Brain microvascular endothelial cell (primary cell): ENCODE measurements around the gene C1QL1.
"Not testable (repeated sequence)": the region's sequence is repeated elsewhere in the genome, so short reads cannot be mapped to it uniquely, and the experiment has no call there.

Experiments
- DNase-seq: peaks from one replicate; pipeline ENCODE4 v3.0.0-alpha.2; 2020
- H3K27ac ChIP-seq: fragments of 250-450 bp; sonication (Bioruptor Pico); 2 replicates; pipeline ENCODE4 v1.5.1; 2020; ENCODE audit warnings: mild to moderate bottlenecking, moderate library complexity
- H3K27me3 ChIP-seq: fragments of 250-450 bp; sonication (Bioruptor Pico); replicated peaks from 2 replicates; pipeline ENCODE4 v1.5.1; 2020; ENCODE audit warnings: mild to moderate bottlenecking
- H3K36me3 ChIP-seq: fragments of 250-450 bp; sonication (Bioruptor Pico); replicated peaks from 2 replicates; pipeline ENCODE4 v1.5.1; 2020; ENCODE audit warnings: mild to moderate bottlenecking
- H3K4me3 ChIP-seq: 2 replicates; pipeline ENCODE4 v1.5.1; 2011; ENCODE audit warnings: low read depth, mild to moderate bottlenecking, control low read depth, low read length, moderate library complexity
- in situ Hi-C: cut with HindIII; loops from 2 replicates; pipeline ENCODE4 v1.10.0; 2017; ENCODE audit warnings: low sequenced_read_pairs, low pct_ligation_motif_present
- TF ChIP-seq, protein P1 (sequence below): IDR thresholded peaks from 2 replicates; pipeline ENCODE4 v1.5.1; 2011; ENCODE audit warnings: low read depth, mild to moderate bottlenecking, moderate library complexity, low read length, control low read depth, inconsistent platforms; ENCODE audit errors: missing control alignments

Gene C1QL1

GRCh38 chr17:44956998-44957981, 10.8 kb downstream of the C1QL1 start:
- Histone ChIP-seq H3K27me3 (peaks cover 5% of the 10 kb centered on the region), H3K27ac (no peak overlapping the region), H3K4me3 (no peak overlapping the region), H3K36me3 (no peaks in the 10 kb centered on the region)
- in situ Hi-C loops: no loop called here
- DNase-seq: no peak
- TF ChIP-seq, protein P1, sequence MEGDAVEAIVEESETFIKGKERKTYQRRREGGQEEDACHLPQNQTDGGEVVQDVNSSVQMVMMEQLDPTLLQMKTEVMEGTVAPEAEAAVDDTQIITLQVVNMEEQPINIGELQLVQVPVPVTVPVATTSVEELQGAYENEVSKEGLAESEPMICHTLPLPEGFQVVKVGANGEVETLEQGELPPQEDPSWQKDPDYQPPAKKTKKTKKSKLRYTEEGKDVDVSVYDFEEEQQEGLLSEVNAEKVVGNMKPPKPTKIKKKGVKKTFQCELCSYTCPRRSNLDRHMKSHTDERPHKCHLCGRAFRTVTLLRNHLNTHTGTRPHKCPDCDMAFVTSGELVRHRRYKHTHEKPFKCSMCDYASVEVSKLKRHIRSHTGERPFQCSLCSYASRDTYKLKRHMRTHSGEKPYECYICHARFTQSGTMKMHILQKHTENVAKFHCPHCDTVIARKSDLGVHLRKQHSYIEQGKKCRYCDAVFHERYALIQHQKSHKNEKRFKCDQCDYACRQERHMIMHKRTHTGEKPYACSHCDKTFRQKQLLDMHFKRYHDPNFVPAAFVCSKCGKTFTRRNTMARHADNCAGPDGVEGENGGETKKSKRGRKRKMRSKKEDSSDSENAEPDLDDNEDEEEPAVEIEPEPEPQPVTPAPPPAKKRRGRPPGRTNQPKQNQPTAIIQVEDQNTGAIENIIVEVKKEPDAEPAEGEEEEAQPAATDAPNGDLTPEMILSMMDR: no peak

DNA sequence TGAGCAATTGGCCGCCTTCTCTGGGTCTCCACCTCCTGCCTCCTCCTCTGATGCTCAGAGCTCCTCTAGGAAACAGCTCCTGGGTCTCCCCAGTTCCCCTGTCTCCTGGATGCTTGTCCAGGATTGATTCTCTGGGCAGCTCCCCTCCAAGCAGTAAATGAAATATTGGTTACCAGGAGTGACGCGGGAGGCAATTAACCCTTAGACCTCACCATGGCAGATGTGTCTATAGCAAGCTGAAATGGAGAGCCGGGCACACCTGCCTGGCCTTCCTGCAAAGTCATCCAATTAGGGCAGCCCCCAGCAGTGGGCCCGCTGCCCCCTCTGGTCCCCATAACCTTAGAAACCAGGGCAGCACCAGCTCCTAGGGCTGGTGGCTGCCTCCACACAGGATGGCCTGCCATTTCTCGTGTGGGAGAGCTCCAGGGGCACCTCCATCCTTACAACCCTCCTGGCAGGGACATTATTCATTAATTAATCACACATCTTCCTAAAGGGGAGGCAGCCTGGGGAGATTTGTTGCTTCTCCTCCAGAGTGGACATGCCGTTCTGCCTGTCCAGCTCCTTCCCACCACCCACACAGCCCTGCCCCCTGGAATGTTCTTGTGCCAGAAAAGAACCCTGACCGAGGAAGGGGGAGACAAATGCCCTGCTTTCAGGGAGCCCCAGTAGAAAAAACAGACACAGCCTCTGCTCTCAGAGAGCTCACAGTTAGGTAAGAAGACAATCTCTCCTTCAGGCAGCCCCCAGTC, 12.3 kb downstream of the C1QL1 start:
- Histone ChIP-seq H3K27ac (no peak overlapping the region), H3K4me3 (no peak overlapping the region), H3K36me3 (no peaks in the 10 kb centered on the region), H3K27me3 (peaks cover 5% of the 10 kb centered on the region)
- TF ChIP-seq, protein P1: no peak
- no peak for DNase-seq
- in situ Hi-C loops: no loop called here

GRCh38 chr17:44952946-44953475, 15.1 kb downstream of the C1QL1 start:
- Histone ChIP-seq H3K27me3 (no peaks in the 10 kb centered on the region), H3K27ac (no peak overlapping the region), H3K4me3 (no peak overlapping the region), H3K36me3 (no peaks in the 10 kb centered on the region)
- in situ Hi-C loops: no loop called here
- TF ChIP-seq, protein P1: peak; percentile 2
- DNase-seq: no peak

GRCh38 chr17:44948315-44948795, 19.7 kb downstream of the C1QL1 start:
- in situ Hi-C loops: no loop called here
- DNase-seq: no peak
- peak overlapping the region; percentile 93 for H3K4me3 ChIP-seq
- H3K36me3 ChIP-seq: no peaks in the 10 kb centered on the region
- no peaks in the 10 kb centered on the region for H3K27me3 ChIP-seq
- no peak overlapping the region for H3K27ac ChIP-seq
- TF ChIP-seq, protein P1: no peak

- H3K27me3 ChIP-seq: no peaks in the 10 kb centered on the region
- peak within 1 kb of the TSS; percentile 30 for H3K27ac ChIP-seq
- in situ Hi-C loops: no loop called here
- peak; percentile 92 for DNase-seq
- H3K36me3 ChIP-seq: no peaks in the 10 kb centered on the region
- TF ChIP-seq, protein P1: no peak
- H3K4me3 ChIP-seq: peak within 1 kb of the TSS; percentile 93
Observed at GRCh38 chr17:44947461-44948314, 20.4 kb downstream of the C1QL1 start, which contains the start of gene KIF18B. Gene KIF18B, minus strand, starts transcription at chr17:44947773. Its CDS starts 11,429 bp downstream, at chr17:44936344.

GRCh38 chr17:44945652-44946051, 22.5 kb downstream of the C1QL1 start:
- H3K27ac ChIP-seq, DNase-seq, H3K4me3 ChIP-seq, H3K36me3 ChIP-seq, in situ Hi-C loops, H3K27me3 ChIP-seq: not testable (repeated sequence)
